C4-2B (cell line): ENCODE measurements around the gene KRTAP10-2.

Source experiments
- ZFX ChIP-seq: fragments of 450-650 bp; IDR thresholded peaks from 2 replicates; pipeline ENCODE4 v1.6.1; 2017
- TF ChIP-seq, protein P1 (sequence below): fragments of 450-650 bp; conservative IDR thresholded peaks from 2 replicates; pipeline ENCODE4 v1.5.1; 2017; ENCODE audit warnings: mild to moderate bottlenecking

DNA sequence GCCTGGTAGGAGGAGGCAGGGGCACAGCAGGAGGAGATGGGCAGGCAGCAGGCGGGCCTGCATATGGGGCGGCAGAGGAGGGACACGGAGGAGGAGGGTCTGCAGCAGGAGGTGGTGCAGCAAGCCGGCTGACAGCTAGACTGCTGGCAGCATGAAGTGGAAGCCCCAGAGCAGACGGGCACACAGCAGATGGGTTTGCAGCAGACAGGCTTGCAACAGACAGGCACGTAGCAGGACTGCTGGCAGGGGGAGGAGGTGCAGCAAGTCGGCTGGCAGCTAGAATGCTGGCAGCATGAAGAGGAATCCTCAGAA lies 28.5 kb upstream of the KRTAP10-2 start:
- TF ChIP-seq, protein P1, sequence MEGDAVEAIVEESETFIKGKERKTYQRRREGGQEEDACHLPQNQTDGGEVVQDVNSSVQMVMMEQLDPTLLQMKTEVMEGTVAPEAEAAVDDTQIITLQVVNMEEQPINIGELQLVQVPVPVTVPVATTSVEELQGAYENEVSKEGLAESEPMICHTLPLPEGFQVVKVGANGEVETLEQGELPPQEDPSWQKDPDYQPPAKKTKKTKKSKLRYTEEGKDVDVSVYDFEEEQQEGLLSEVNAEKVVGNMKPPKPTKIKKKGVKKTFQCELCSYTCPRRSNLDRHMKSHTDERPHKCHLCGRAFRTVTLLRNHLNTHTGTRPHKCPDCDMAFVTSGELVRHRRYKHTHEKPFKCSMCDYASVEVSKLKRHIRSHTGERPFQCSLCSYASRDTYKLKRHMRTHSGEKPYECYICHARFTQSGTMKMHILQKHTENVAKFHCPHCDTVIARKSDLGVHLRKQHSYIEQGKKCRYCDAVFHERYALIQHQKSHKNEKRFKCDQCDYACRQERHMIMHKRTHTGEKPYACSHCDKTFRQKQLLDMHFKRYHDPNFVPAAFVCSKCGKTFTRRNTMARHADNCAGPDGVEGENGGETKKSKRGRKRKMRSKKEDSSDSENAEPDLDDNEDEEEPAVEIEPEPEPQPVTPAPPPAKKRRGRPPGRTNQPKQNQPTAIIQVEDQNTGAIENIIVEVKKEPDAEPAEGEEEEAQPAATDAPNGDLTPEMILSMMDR: no peak
- no peak for TF ChIP-seq ZFX
